Endothelial cell of umbilical vein (primary cell): ENCODE measurements around the gene PLD1. TPM values are rescaled to one million over a fixed set of nuclear protein-coding genes. Genes with fewer than 3 reads are reported as not detected.

ENCODE experiments used
- BruUV-seq: library from RNA; stranded (reverse); fragments of 400-500 nt; replicated peaks from 2 replicates; lab custom pipeline; 2021; lab: Mats Ljungman, UMichigan
- CTCF ChIA-PET: fragments of 300-600, 350-600 bp; sonication (Branson Sonifier 250); formaldehyde crosslinking; loops from one replicate; lab custom pipeline; 2021; ENCODE audit warnings: antibody characterized with exemption, inconsistent platforms; lab: Charles Lee
- POLR2A ChIA-PET: fragments of 300-600, 350-600 bp; sonication (Branson Sonifier 250); formaldehyde crosslinking; loops from one replicate; lab custom pipeline; 2021; ENCODE audit warnings: antibody characterized with exemption, inconsistent platforms; lab: Charles Lee
- DNase-seq: peaks from one replicate; pipeline ENCODE4 v3.0.0-alpha.2; 2011; ENCODE audit warnings: low read depth, low spot score
- FAIRE-seq: peaks from 2 replicates; lab custom pipeline; 2011; peaks lifted over from hg19 to GRCh38; lab: Jason Lieb, UNC
- H2AFZ ChIP-seq: 2 replicates; pipeline ENCODE4 v1.6.0; 2012; ENCODE audit warnings: low read depth, low read length, control low read depth, inconsistent platforms
- H3K27ac ChIP-seq: 2 replicates; pipeline ENCODE4 v1.5.1; 2011; ENCODE audit warnings: low read depth, mild to moderate bottlenecking, control low read depth, low read length, moderate library complexity; ENCODE audit not compliant: insufficient read depth
- H3K27me3 ChIP-seq, 2 experiments: 2 replicates each; pipeline versions ENCODE4 v1.6.0 to v1.6.1; 2011; ENCODE audit warnings: low read length in 2 of 2, mixed read lengths in 1 of 2; ENCODE audit not compliant: control insufficient read depth in 2 of 2, insufficient read depth in 2 of 2
- H3K36me3 ChIP-seq, 2 experiments: 2 replicates in 1 of 2; 3 replicates in 1 of 2; pipeline ENCODE4 v1.5.1; 2011; ENCODE audit warnings: low read length in 2 of 2, mild to moderate bottlenecking in 1 of 2, moderate library complexity in 1 of 2; ENCODE audit not compliant: control insufficient read depth in 2 of 2, insufficient read depth in 2 of 2; ENCODE audit errors: extremely low read depth in 1 of 2
- H3K4me1 ChIP-seq: 3 replicates; pipeline ENCODE4 v1.5.1; 2011; ENCODE audit warnings: mild to moderate bottlenecking, low read length; ENCODE audit not compliant: control insufficient read depth, insufficient read depth; ENCODE audit errors: extremely low read depth
- H3K4me2 ChIP-seq: 2 replicates; pipeline ENCODE4 v1.6.1; 2011; ENCODE audit warnings: low read length, control low read depth, mixed read lengths; ENCODE audit not compliant: insufficient read depth
- H3K4me3 ChIP-seq, 3 experiments: fragments of 200-600 bp in 1 of 3; sonication (generic), shearing (Covaris generic) in 1 of 3; replicated peaks in 1 of 3; 2 replicates each; pipeline ENCODE4 v1.5.1; 2011 to 2016; ENCODE audit warnings: control low read depth in 3 of 3, low read length in 3 of 3, mild to moderate bottlenecking in 2 of 3, inconsistent platforms in 1 of 3, low read depth in 1 of 3, moderate library complexity in 1 of 3; ENCODE audit not compliant: insufficient read depth in 1 of 3
- H3K79me2 ChIP-seq: 2 replicates; pipeline ENCODE4 v1.6.0; 2012; ENCODE audit warnings: low read length, inconsistent platforms; ENCODE audit not compliant: control insufficient read depth, insufficient read depth
- H3K9ac ChIP-seq: replicated peaks from 2 replicates; pipeline ENCODE3; 2011; ENCODE audit warnings: low read length, control low read depth; ENCODE audit not compliant: insufficient read depth; ENCODE audit errors: extremely low read depth
- H3K9me1 ChIP-seq: replicated peaks from 3 replicates; pipeline ENCODE4 v1.6.0; 2011; ENCODE audit warnings: mild to moderate bottlenecking, low read length; ENCODE audit not compliant: control insufficient read depth, insufficient read depth; ENCODE audit errors: extremely low read depth
- H3K9me3 ChIP-seq: replicated peaks from 2 replicates; pipeline ENCODE4 v1.5.1; 2012; ENCODE audit warnings: low read length, inconsistent platforms; ENCODE audit not compliant: control insufficient read depth, insufficient read depth
- H4K20me1 ChIP-seq: replicated peaks from 2 replicates; pipeline ENCODE3; 2011; ENCODE audit warnings: mild to moderate bottlenecking, low read length; ENCODE audit not compliant: control insufficient read depth, insufficient read depth; ENCODE audit errors: extremely low read depth
- CTCF ChIP-seq, 2 donors: IDR thresholded peaks; 1 replicate in 1 of 2; 2 replicates in 1 of 2; pipeline ENCODE4 v1.5.1; 2011; ENCODE audit warnings: low read length in 2 of 2, mild to moderate bottlenecking in 2 of 2, moderate library complexity in 2 of 2, control low read depth in 1 of 2, inconsistent platforms in 1 of 2, low read depth in 1 of 2; ENCODE audit not compliant: insufficient read depth in 1 of 2; ENCODE audit errors: extremely low read depth in 1 of 2
- EZH2 ChIP-seq: IDR thresholded peaks from 2 replicates; pipeline ENCODE4 v1.6.1; 2012; ENCODE audit warnings: borderline replicate concordance, low read depth, mild to moderate bottlenecking, moderate library complexity, low read length, inconsistent platforms; ENCODE audit not compliant: severe bottlenecking
- FOS ChIP-seq: IDR thresholded peaks from 2 replicates; pipeline ENCODE4 v1.6.1; 2011; ENCODE audit warnings: mild to moderate bottlenecking, low read length, moderate library complexity, borderline replicate concordance; ENCODE audit not compliant: insufficient read depth
- GATA2 ChIP-seq: IDR thresholded peaks from 2 replicates; pipeline ENCODE4 v1.7.0; 2011; ENCODE audit warnings: low read depth, mild to moderate bottlenecking, moderate library complexity, mixed read lengths, low read length; ENCODE audit not compliant: insufficient read length, insufficient read depth
- JUN ChIP-seq: IDR thresholded peaks from 2 replicates; pipeline ENCODE4 v1.6.1; 2011; ENCODE audit warnings: borderline replicate concordance, low read depth; ENCODE audit not compliant: insufficient read length, insufficient read depth
- MAX ChIP-seq: IDR thresholded peaks from 2 replicates; pipeline ENCODE4 v1.6.1; 2011; ENCODE audit not compliant: insufficient read depth, insufficient read length
- MYC ChIP-seq: IDR thresholded peaks from one replicate; pipeline ENCODE4 v1.6.1; 2011; ENCODE audit warnings: mild to moderate bottlenecking, low read depth, low read length
- POLR2A ChIP-seq: IDR thresholded peaks from 2 replicates; pipeline ENCODE4 v1.6.1; 2012; ENCODE audit warnings: low read depth, mild to moderate bottlenecking, control low read depth, low read length
- POLR2AphosphoS5 ChIP-seq: IDR thresholded peaks from 2 replicates; pipeline ENCODE4 v1.6.1; 2012; ENCODE audit warnings: low read depth, mild to moderate bottlenecking, control low read depth, low read length, moderate library complexity; ENCODE audit not compliant: insufficient read depth
- dilution Hi-C: fragments of 300-500 bp; cut with MboI; formaldehyde crosslinking; loops from one replicate; pipeline ENCODE4 v1.15.0; 2019; ENCODE audit warnings: low sequenced_read_pairs; ENCODE audit not compliant: extremely low pct_ligation_motif_present
- intact Hi-C: fragments of 100-400 bp; cut with micrococcal nuclease; formaldehyde crosslinking; loops from one replicate; pipeline ENCODE4 v1.10.0; 2022
- polyA plus RNA-seq, 4 experiments: library from polyadenylated mRNA; depleted of rRNA in 3 of 4; stranded (reverse) in 3 of 4; unstranded in 1 of 4; fragments of >200 nt; gene quantifications; 2 replicates each; pipeline versions ENCODE4 v1.2.1 to v1.2.3, GENCODE V29; 2011 to 2012; ENCODE audit warnings: missing spikeins in 1 of 4
- total RNA-seq: library from RNA; stranded (reverse); gene quantifications from 2 replicates; pipeline ENCODE4 v1.2.3, GENCODE V29; 2021

The PLD1 gene
- total and polyA plus RNA-seq, 2 donors (not counting 3 experiments of a cell fraction or from before 2014, with no cell fraction given) = 42.0 to 108 TPM

- Histone ChIP-seq H3K27me3 (no peaks in the 10 kb centered on the region), H3K9me1 (no peaks in the 10 kb centered on the region), H3K36me3 (peaks cover 0 to 6% of the 10 kb centered on the region in 2 experiments), H3K27ac (no peak overlapping the region), H3K4me3 (no peak overlapping the region), H2AFZ (no peak overlapping the region), H3K9me3 (no peaks in the 10 kb centered on the region), H3K79me2 (peaks cover 4% of the 10 kb centered on the region), H3K9ac (no peak overlapping the region), H3K4me1 (peaks cover 3% of the 10 kb centered on the region), H4K20me1 (peaks cover 2% of the 10 kb centered on the region), H3K4me2 (no peak overlapping the region)
- dilution Hi-C loops (no loop called here), intact Hi-C loops (no loop called here)
- POLR2A ChIA-PET = no interaction called here
- DNase-seq (no peak), FAIRE-seq (no peak)
- TF ChIP-seq POLR2AphosphoS5 (no peak), CTCF (IDR thresholded peaks at IDR 0.05; ENCODE audit: extremely low read depth in 1 of 2, insufficient read depth in 1 of 2, low read depth in 1 of 2, low read length in 2 of 2) (no peak), MAX (no peak), FOS (no peak), EZH2 (no peak), POLR2A (no peak), MYC (no peak), GATA2 (no peak), JUN (no peak)
- BruUV-seq = no TSS peak
- CTCF ChIA-PET = interaction anchor here (1.2 to 2.3 kb wide), 3 partner anchors 15 to 84 kb away, joined by 3 to 13 read pairs (median 4); no protein-coding TSS in a partner anchor
Measured at GRCh38 chr3:171745577-171746319, 64.5 kb downstream of the PLD1 start.
